Coronary artery (tissue), 2 donors: ENCODE measurements around the gene EIF4G1.

Experiments used
- DNase-seq: peaks from one replicate; pipeline ENCODE4 v3.0.0-alpha.2; 2017; ENCODE audit warnings: low spot score
- H3K27ac ChIP-seq, 2 donors: fragments of 200-600 bp; sonication (generic); one replicate each; pipeline ENCODE4 v1.5.1; 2016 to 2019
- H3K4me3 ChIP-seq: fragments of 200-600 bp; sonication (generic); 2 replicates; pipeline ENCODE4 v1.5.1; 2016; ENCODE audit warnings: mild to moderate bottlenecking, moderate library complexity
- TF ChIP-seq, protein P1 (sequence below): fragments of 200-600 bp; sonication (generic); IDR thresholded peaks from one replicate; pipeline ENCODE4 v1.5.1; 2019; ENCODE audit warnings: antibody characterized with exemption

The EIF4G1 gene

DNA sequence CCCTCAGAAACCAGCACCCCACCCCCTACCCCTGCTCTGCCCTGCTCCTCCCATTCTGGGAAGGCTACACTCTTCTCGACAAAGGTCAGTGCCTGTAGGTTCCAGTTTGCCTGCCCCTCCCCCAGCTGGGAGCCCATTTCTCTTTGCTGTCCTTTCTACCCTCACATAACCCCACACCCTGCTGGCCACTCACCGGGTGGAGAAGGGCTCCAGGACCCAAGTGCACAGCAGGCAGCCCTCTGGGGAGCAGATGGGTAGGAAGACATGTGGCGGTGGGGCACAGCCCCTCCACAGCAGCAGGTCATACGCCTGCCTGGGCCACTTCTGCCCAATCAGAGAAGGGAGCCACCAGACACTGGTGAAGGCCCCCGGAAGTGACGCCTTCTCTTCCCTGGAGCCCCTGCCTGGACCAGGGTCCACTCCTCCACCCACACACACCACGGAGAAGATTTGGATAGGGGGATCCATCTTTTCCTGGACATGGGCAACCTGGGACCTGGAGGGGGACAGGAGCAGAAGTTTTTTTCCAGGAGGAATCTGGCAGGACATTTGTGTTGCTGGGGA, 63.6 kb downstream of the EIF4G1 start, which contains the start of gene THPO:
Gene THPO, minus strand, starts transcription at position 326 of the 564 bp plus-strand sequence. CDS start 1,948 bp downstream, outside the sequence.
- DNase-seq, result no peak
- TF ChIP-seq, protein P1, sequence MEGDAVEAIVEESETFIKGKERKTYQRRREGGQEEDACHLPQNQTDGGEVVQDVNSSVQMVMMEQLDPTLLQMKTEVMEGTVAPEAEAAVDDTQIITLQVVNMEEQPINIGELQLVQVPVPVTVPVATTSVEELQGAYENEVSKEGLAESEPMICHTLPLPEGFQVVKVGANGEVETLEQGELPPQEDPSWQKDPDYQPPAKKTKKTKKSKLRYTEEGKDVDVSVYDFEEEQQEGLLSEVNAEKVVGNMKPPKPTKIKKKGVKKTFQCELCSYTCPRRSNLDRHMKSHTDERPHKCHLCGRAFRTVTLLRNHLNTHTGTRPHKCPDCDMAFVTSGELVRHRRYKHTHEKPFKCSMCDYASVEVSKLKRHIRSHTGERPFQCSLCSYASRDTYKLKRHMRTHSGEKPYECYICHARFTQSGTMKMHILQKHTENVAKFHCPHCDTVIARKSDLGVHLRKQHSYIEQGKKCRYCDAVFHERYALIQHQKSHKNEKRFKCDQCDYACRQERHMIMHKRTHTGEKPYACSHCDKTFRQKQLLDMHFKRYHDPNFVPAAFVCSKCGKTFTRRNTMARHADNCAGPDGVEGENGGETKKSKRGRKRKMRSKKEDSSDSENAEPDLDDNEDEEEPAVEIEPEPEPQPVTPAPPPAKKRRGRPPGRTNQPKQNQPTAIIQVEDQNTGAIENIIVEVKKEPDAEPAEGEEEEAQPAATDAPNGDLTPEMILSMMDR, result no peak
- H3K27ac ChIP-seq, result peak within 1 kb of the TSS in 1 of 2 donors; percentile 90

DNA sequence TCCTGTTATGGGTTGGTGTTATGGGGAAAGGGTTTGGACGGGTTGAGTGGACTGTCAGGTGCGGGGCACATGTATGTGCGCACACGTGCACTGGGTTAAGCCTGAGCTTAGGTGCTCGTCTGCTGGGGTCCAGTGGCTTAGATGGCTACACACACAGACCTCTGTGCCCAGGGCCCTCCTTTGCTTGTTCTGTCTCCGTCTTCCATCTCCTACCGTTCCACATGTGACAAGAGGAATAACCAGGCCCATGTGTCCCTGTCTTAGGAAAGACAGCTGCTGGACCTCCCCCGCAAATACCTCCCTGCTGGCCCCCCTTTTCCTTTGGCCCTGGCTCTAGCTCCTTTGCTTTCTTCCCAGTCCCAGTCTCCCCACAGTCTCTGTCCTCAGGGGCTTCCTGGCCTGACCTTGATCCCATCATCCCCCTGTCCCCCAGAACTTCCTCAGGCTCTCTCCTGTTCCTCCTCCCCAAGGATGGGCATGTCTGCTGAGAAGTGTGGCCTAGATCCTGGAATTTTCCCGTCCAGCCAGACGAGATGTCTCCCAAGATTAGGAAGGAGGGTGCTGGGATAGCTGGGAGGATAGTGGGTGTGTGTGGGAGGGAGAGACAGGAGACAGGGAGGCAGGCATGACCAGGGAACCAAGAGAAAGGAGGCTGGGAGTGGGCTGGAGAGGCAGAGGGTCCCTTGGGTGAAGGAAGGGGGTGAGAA, 64.4 kb downstream of the EIF4G1 start:
- Histone ChIP-seq H3K27ac (peak overlapping the region; percentile 44 to 90), H3K4me3 (no peak overlapping the region)
- TF ChIP-seq, protein P1, result no peak
- no peak for DNase-seq

More for the DNA sequence above, 63.6 kb downstream of the EIF4G1 start, which contains the start of gene THPO:
- H3K4me3 ChIP-seq, result no peak within 1 kb of the TSS

DNA sequence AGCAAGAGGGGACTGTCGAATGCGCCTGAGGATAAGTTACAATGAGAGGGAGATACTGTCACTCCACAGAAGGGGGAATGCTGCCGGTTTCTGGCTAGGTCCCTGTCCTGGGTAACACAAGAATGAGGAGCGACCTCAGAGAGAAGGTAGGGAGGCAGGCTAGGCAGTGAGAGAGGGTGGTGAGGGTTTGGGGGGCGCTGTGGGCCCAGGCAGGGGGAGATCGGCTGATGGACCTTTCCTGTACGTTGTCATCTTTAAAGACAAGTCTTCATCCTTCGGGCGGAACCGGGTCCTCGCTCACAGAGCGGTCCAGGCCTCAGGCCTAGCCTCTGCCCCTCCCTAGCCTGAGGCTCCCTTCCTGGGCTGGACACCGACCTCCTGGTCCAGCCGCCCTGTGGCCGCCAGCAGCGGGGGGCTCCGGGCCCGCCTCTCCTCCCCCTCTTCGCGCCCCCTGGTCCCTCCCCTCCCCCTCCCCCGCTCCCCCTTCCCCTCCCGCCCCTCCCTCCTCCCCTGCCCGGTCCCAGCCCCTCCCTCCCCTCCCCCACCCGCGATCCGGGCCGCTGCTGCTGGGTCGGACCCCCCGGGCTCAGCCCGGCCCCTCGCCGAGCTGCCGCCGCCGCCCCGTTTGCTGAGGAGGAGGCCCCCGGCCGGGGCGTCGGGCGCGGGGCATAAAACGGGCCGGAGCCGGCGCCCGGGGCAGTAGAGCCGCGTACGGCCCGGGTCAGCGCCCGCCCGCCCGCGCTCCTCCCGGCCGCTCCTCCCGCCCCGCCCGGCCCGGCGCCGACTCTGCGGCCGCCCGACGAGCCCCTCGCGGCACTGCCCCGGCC, 65.2 kb downstream of the EIF4G1 start, which contains the start of gene CHRD:
Gene CHRD, plus strand, starts transcription at position 697 of the 827 bp plus-strand sequence. CDS start 265 bp downstream, outside the sequence.
- peak within 1 kb of the TSS; percentile 94 for H3K4me3 ChIP-seq
- no peak for DNase-seq
- TF ChIP-seq, protein P1, result no peak
- peak within 1 kb of the TSS; percentile 44 to 90 for H3K27ac ChIP-seq

DNA sequence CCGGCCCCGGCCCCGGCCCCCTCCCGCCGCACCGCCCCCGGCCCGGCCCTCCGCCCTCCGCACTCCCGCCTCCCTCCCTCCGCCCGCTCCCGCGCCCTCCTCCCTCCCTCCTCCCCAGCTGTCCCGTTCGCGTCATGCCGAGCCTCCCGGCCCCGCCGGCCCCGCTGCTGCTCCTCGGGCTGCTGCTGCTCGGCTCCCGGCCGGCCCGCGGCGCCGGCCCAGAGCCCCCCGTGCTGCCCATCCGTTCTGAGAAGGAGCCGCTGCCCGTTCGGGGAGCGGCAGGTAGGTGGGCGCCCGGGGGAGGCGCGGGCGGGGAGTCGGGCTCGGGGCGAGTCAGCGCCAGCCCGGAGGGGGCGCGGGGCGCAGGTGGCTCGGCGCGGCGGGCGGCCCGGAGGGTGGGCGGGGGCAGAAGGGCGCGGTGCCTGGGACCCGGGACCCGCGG, 65.8 kb downstream of the EIF4G1 start:
- TF ChIP-seq, protein P1, result no peak
- DNase-seq, result no peak
- Histone ChIP-seq H3K4me3 (peak overlapping the region; percentile 94), H3K27ac (peak overlapping the region; percentile 31 to 90)

DNA sequence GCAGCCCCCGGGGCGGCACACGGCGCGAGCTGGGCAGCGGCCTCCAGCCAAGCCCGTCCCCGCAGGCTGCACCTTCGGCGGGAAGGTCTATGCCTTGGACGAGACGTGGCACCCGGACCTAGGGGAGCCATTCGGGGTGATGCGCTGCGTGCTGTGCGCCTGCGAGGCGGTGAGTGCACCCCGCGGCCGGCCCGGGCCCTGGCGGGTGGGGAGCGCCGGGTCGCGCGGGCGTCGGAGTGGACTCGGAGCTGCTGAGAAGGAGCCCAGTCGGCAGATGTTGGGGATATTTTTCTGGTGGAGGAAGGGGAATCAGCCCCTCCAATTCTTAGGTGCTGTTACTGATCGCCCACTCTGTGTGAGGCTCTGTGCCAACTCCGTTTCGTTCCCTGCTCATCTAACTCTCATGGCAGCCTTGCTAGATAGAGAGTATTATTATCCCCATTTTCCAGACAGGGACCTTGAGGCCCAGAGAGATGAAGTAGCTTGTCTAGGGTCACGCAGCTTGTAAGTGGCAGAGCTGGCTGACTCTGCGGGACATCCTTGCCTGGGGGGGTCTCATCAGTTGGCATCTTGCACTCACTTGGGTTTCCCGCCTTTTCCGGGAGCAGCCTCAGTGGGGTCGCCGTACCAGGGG, 66.3 kb downstream of the EIF4G1 start:
- Histone ChIP-seq H3K4me3 (peak overlapping the region; percentile 94), H3K27ac (peak overlapping the region; percentile 31 to 90)
- TF ChIP-seq, protein P1, result no peak
- DNase-seq, result no peak

DNA sequence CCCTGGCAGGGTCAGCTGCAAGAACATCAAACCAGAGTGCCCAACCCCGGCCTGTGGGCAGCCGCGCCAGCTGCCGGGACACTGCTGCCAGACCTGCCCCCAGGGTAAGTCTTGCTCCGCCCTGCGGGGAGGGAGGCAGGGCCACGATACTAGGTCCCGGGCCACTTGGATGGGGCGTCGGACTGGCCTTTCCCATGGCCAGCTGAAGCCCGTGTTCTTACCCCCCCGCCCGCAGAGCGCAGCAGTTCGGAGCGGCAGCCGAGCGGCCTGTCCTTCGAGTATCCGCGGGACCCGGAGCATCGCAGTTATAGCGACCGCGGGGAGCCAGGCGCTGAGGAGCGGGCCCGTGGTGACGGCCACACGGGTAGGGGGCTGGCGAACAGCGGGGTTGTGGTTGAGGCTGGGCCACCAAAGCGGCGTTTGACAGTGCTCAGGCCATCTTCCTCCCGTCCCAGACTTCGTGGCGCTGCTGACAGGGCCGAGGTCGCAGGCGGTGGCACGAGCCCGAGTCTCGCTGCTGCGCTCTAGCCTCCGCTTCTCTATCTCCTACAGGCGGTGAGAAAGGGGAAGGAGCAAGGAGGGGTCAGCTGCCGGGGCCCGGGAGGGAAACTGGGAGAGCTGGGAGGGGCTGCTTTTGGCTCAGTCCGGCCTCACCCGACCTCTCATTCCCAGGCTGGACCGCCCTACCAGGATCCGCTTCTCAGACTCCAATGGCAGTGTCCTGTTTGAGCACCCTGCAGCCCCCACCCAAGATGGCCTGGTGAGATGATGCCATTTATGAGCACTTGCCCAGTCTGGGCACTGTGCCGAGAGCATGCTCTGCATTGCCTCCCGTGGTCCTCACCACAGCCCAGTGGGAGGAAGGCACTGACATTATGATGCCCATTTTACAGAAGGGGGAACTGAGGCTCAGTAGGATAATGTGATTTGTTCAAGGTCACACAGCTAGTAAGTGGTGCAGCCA, 67.1 kb downstream of the EIF4G1 start:
- TF ChIP-seq, protein P1, result no peak
- Histone ChIP-seq H3K27ac (peak overlapping the region; percentile 18 to 90), H3K4me3 (peak overlapping the region; percentile 94)
- DNase-seq, result no peak
